HepG2 (cell line): ENCODE results near the gene ITPRIPL1. TPM values are rescaled to one million over a fixed set of nuclear protein-coding genes. Genes with fewer than 3 reads are reported as not detected.

Source experiments
- ATAC-seq: fragments of 200-7000 bp; cut with Tn5 transposase; 3 replicates; pipeline ENCODE4 v1.9.1; 2020; ENCODE audit warnings: mild to moderate bottlenecking, moderate library complexity
- BruUV-seq: library from RNA; stranded (reverse); fragments of 400-500 nt; replicated peaks from 2 replicates; lab custom pipeline; 2021; lab: Mats Ljungman, UMichigan
- CTCF ChIA-PET: fragments of 300-600 bp; formaldehyde crosslinking; extraction: SDS; loops from one replicate; lab custom pipeline; 2021; ENCODE audit warnings: low total read pairs, inconsistent platforms, low intra/inter-chr PET ratio; lab: Yijun Ruan, JAX
- POLR2A ChIA-PET: fragments of 350-600 bp; sonication (Branson Sonifier 250); formaldehyde crosslinking; loops from one replicate; lab custom pipeline; 2020; ENCODE audit warnings: antibody characterized with exemption, inconsistent platforms; lab: Yijun Ruan, JAX
- DNase-seq: peaks from one replicate; pipeline ENCODE4 v3.0.0-alpha.2; 2015; ENCODE audit warnings: low spot score
- FAIRE-seq: peaks from 3 replicates; lab custom pipeline; 2011; peaks lifted over from hg19 to GRCh38; lab: Jason Lieb, UNC
- H2AFZ ChIP-seq: one replicate; pipeline ENCODE4 v1.6.1; 2011; ENCODE audit warnings: low read length, inconsistent platforms
- H3K27ac ChIP-seq: fragments of 300-600 bp; 3 replicates; pipeline ENCODE4 v1.8.0; 2011; ENCODE audit warnings: mixed run types, mild to moderate bottlenecking, mixed read lengths, low read length, inconsistent platforms; ENCODE audit not compliant: insufficient read depth; ENCODE audit errors: extremely low read length
- H3K27me3 ChIP-seq, 2 experiments: fragments of 200-600 bp in 1 of 2; 2 replicates in 1 of 2; 3 replicates in 1 of 2; pipeline versions ENCODE4 v1.6.0 to v1.8.0; 2011; ENCODE audit warnings: low read length in 2 of 2, mild to moderate bottlenecking in 2 of 2, moderate library complexity in 2 of 2, inconsistent platforms in 1 of 2; ENCODE audit not compliant: insufficient read depth in 2 of 2, control insufficient read depth in 1 of 2
- H3K36me3 ChIP-seq, 2 experiments: fragments of 200-600 bp in 1 of 2; replicated peaks in 1 of 2; 2 replicates in 1 of 2; 3 replicates in 1 of 2; pipeline versions ENCODE4 v1.5.1 to v1.8.0; 2011; ENCODE audit warnings: low read length in 2 of 2, inconsistent platforms in 1 of 2; ENCODE audit not compliant: insufficient read depth in 2 of 2, control insufficient read depth in 1 of 2
- H3K4me1 ChIP-seq: 2 replicates; pipeline ENCODE4 v1.5.1; 2012; ENCODE audit warnings: low read length, inconsistent platforms; ENCODE audit not compliant: insufficient read depth
- H3K4me2 ChIP-seq: 2 replicates; pipeline ENCODE4 v1.6.0; 2011; ENCODE audit warnings: low read depth, low read length, inconsistent platforms
- H3K4me3 ChIP-seq, 3 experiments: fragments of 200-600 bp in 1 of 3; sonication (generic), shearing (Covaris generic) in 1 of 3; replicated peaks in 1 of 3; 2 replicates each; pipeline ENCODE4 v1.5.1; 2011 to 2016; ENCODE audit warnings: low read length in 3 of 3, inconsistent platforms in 2 of 3, low read depth in 2 of 3, mild to moderate bottlenecking in 2 of 3, control low read depth in 1 of 3, mixed read lengths in 1 of 3; ENCODE audit not compliant: insufficient read depth in 1 of 3
- H3K79me2 ChIP-seq: one replicate; pipeline ENCODE4 v1.6.1; 2011; ENCODE audit warnings: low read length, inconsistent platforms; ENCODE audit not compliant: insufficient read depth
- H3K9ac ChIP-seq: 2 replicates; pipeline ENCODE4 v1.6.0; 2011; ENCODE audit warnings: mild to moderate bottlenecking, low read depth, low read length, inconsistent platforms; ENCODE audit not compliant: insufficient read depth
- H3K9me3 ChIP-seq: 2 replicates; pipeline ENCODE4 v1.5.1; 2012; ENCODE audit warnings: mild to moderate bottlenecking, low read length
- H4K20me1 ChIP-seq: 2 replicates; pipeline ENCODE4 v1.6.0; 2011; ENCODE audit warnings: inconsistent platforms, mild to moderate bottlenecking, low read length, moderate library complexity; ENCODE audit not compliant: insufficient read depth
- ARID4A ChIP-seq: sonication (generic); formaldehyde crosslinking; IDR thresholded peaks from 2 replicates; pipeline ENCODE4 v1.5.0; 2020; ENCODE audit warnings: mild to moderate bottlenecking, missing genetic modification reagents, borderline replicate concordance
- EEA1 ChIP-seq: sonication (generic); formaldehyde crosslinking; IDR thresholded peaks from 2 replicates; pipeline ENCODE4 v1.5.1; 2020; ENCODE audit warnings: mild to moderate bottlenecking, missing genetic modification reagents, borderline replicate concordance
- MIER2 ChIP-seq: IDR thresholded peaks from 2 replicates; pipeline ENCODE4 v1.6.1; 2016; ENCODE audit warnings: missing biosample characterization, missing genetic modification reagents
- U2AF2 ChIP-seq: fragments of 200-400 bp; formaldehyde crosslinking; IDR thresholded peaks from 2 replicates; pipeline ENCODE4 v1.6.1; 2017; ENCODE audit warnings: low read depth, mild to moderate bottlenecking, low read length
- ZNF343 ChIP-seq: sonication (generic); formaldehyde crosslinking; IDR thresholded peaks from 2 replicates; pipeline ENCODE4 v1.4.0; 2020; ENCODE audit warnings: mild to moderate bottlenecking, missing genetic modification reagents
- ZSCAN20 ChIP-seq: sonication (generic); formaldehyde crosslinking; IDR thresholded peaks from 2 replicates; pipeline ENCODE4 v1.4.0; 2020; ENCODE audit warnings: missing genetic modification reagents, mild to moderate bottlenecking, borderline replicate concordance
- WGBS: methylation state at CpG from one replicate; pipeline ENCODE4 v1.1.6; 2017; ENCODE audit warnings: low lambda C conversion rate; 5-methylcytosine and 5-hydroxymethylcytosine counted together
- in situ Hi-C: cut with HindIII; loops from 2 replicates; pipeline ENCODE4 v1.10.0; 2017; ENCODE audit warnings: low pct_unique_long_range_greater_than_20kb; ENCODE audit not compliant: extremely low pct_ligation_motif_present
- intact Hi-C: fragments of 100-400 bp; cut with micrococcal nuclease; formaldehyde crosslinking; loops from one replicate; pipeline ENCODE4 v1.10.0; 2022; ENCODE audit not compliant: unreplicated experiment
- polyA plus RNA-seq, 8 experiments: library from polyadenylated mRNA; depleted of rRNA in 3 of 8; stranded (reverse) in 7 of 8; unstranded in 1 of 8; fragments of >200 nt; fragmentation: Illumina TruSeq in 4 of 8; extraction: Trizol in 4 of 8; gene quantifications; 2 replicates each; pipeline versions ENCODE4 v1.2.1 to v1.2.3, GENCODE V29; 2011 to 2016; ENCODE audit warnings: low read depth in 4 of 8, missing spikeins in 1 of 8, mixed read lengths in 1 of 8; ENCODE audit not compliant: insufficient read depth in 1 of 8
- total RNA-seq, 5 experiments: library from RNA; depleted of rRNA; stranded (reverse); fragments of >200 nt; fragmentation: Illumina TruSeq; extraction: Trizol; gene quantifications; 2 replicates each; pipeline ENCODE4 v1.2.3, GENCODE V29; 2016; ENCODE audit warnings: low read depth in 1 of 5

ITPRIPL1 gene
- total and polyA plus RNA-seq, 2 of the 13 experiments (the other 11 are each of a cell fraction or from before 2014, with no cell fraction given): 4.3 to 11.7 TPM

GRCh38 chr2:96344011-96344410, 18.9 kb downstream of the ITPRIPL1 start:
- ATAC-seq: no peak
- 91% methylated on average over 5 of the region's 5 CpGs for WGBS

More at GRCh38 chr2:96344011-96344410, 18.9 kb downstream of the ITPRIPL1 start:
- ChIA-PET CTCF (no interaction called here), POLR2A (no interaction called here)
- no TSS peak for BruUV-seq
- H4K20me1 ChIP-seq: no peaks in the 10 kb centered on the region
- no peak overlapping the region for H2AFZ ChIP-seq
- no peak for DNase-seq
- H3K9me3 ChIP-seq: no peaks in the 10 kb centered on the region
- no peak for FAIRE-seq
- TF ChIP-seq EEA1 (CRISPR knock-in tag) (no peak), ARID4A (CRISPR knock-in tag) (no peak), MIER2 (no peak), U2AF2 (no peak), ZNF343 (no peak), ZSCAN20 (CRISPR knock-in tag) (no peak)
- no peak overlapping the region for H3K4me3 ChIP-seq
- H3K36me3 ChIP-seq: peaks cover 32 to 77% of the 10 kb centered on the region in 2 experiments
- intact Hi-C loops: no loop called here
- no peaks in the 10 kb centered on the region for H3K27me3 ChIP-seq
- no peak overlapping the region for H3K4me2 ChIP-seq
- in situ Hi-C loops: no loop called here
- H3K79me2 ChIP-seq: peaks cover 24% of the 10 kb centered on the region
- no peak overlapping the region for H3K27ac ChIP-seq
- no peak overlapping the region for H3K9ac ChIP-seq
- peaks cover 19% of the 10 kb centered on the region; the same call in 1 of the 2 replicates for H3K4me1 ChIP-seq
